Measurements from ENCODE around the gene TSHR.

Gene TSHR

GRCh38 chr14:81132468-81132867 lies 177.0 kb downstream of the TSHR start:
- no peak overlapping the region for H3K27ac Mint-ChIP-seq
- H3K4me1 Mint-ChIP-seq, result no peaks in the 10 kb centered on the region
- H3K27me3 Mint-ChIP-seq, result no peaks in the 10 kb centered on the region
- CTCF ChIA-PET, result no interaction called here
- H3K9me3 Mint-ChIP-seq, result no peaks in the 10 kb centered on the region
- DNase-seq, result no peak
- H3K4me3 Mint-ChIP-seq, result no peak overlapping the region
- no peaks in the 10 kb centered on the region for H3K36me3 Mint-ChIP-seq

DNA sequence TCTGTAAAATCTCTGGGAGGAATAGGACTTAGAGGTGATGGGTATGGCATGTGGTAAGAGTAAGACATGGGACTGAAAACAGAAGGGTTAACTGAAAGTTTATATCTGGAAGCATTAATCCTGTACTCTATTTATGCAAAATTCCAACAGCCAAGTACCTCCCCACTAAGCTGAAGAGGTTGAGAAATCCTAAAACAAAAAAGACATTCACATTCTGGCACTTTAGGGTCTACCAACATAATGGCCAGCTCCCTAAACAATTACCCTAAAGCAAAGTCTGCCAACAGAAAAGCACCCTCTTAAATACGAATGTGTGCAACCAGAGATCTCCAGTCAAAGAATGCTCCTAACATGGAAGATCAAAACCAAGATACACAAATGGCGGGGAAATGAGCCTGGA lies 178.0 kb downstream of the TSHR start:
- Mint-ChIP-seq H3K27me3 (no peaks in the 10 kb centered on the region), H3K36me3 (no peaks in the 10 kb centered on the region), H3K4me1 (no peaks in the 10 kb centered on the region), H3K4me3 (no peak overlapping the region), H3K9me3 (no peaks in the 10 kb centered on the region), H3K27ac (no peak overlapping the region)
- CTCF ChIA-PET, result no interaction called here
- no peak for DNase-seq

GRCh38 chr14:81137316-81137715 lies 181.9 kb downstream of the TSHR start:
- CTCF ChIA-PET, result no interaction called here
- Mint-ChIP-seq H3K27ac (no peak overlapping the region), H3K27me3 (no peaks in the 10 kb centered on the region), H3K36me3 (no peaks in the 10 kb centered on the region), H3K4me3 (no peak overlapping the region), H3K9me3 (no peaks in the 10 kb centered on the region), H3K4me1 (no peaks in the 10 kb centered on the region)
- no peak for DNase-seq

- no peaks in the 10 kb centered on the region for H3K9me3 Mint-ChIP-seq
- H3K4me3 Mint-ChIP-seq, result no peak overlapping the region
- H3K4me1 Mint-ChIP-seq, result no peaks in the 10 kb centered on the region
- CTCF ChIA-PET, result no interaction called here
- no peaks in the 10 kb centered on the region for H3K27me3 Mint-ChIP-seq
- H3K36me3 Mint-ChIP-seq, result no peaks in the 10 kb centered on the region
- no peak for DNase-seq
- H3K27ac Mint-ChIP-seq, result no peak overlapping the region
Observed at GRCh38 chr14:81138429-81138828, 183.0 kb downstream of the TSHR start.

DNA sequence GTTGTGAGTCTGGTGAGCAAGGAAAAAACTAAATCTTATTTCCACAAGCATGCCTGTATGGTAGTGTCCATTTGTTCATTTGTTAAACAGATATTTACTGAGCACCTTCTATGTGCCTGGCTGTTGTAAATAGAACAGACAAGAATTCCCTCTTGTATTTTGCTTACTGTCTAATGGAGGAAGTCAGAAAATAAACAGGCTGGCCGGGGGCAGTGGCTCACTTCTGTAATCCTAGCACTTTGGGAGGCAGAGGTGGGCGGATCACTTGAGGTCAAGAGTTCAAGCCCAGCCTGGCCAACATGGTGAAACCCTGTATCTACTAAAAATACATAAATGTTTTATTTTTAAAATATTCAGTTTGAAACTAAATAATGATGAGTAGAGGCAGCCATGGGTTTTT lies 186.0 kb downstream of the TSHR start:
- CTCF ChIA-PET, result no interaction called here
- Mint-ChIP-seq H3K4me1 (peaks cover under 1% of the 10 kb centered on the region), H3K36me3 (no peaks in the 10 kb centered on the region), H3K27ac (no peak overlapping the region), H3K27me3 (no peaks in the 10 kb centered on the region), H3K9me3 (no peaks in the 10 kb centered on the region), H3K4me3 (no peak overlapping the region)
- no peak for DNase-seq

GRCh38 chr14:81143793-81144192 lies 188.4 kb downstream of the TSHR start:
- H3K27ac Mint-ChIP-seq, result no peak overlapping the region
- H3K4me3 Mint-ChIP-seq, result no peak overlapping the region
- H3K27me3 Mint-ChIP-seq, result no peaks in the 10 kb centered on the region
- no peak for DNase-seq
- H3K9me3 Mint-ChIP-seq, result no peaks in the 10 kb centered on the region
- H3K36me3 Mint-ChIP-seq, result no peaks in the 10 kb centered on the region
- H3K4me1 Mint-ChIP-seq, result peaks cover 16% of the 10 kb centered on the region
- CTCF ChIA-PET, result no interaction called here

- no peak for DNase-seq
- CTCF ChIA-PET, result interaction anchor here (0.9 to 1.4 kb wide), 2 partner anchors 148 to 158 kb away, joined by 3 to 4 read pairs; no protein-coding TSS in a partner anchor
- Mint-ChIP-seq H3K4me1 (peaks cover 16% of the 10 kb centered on the region), H3K36me3 (no peaks in the 10 kb centered on the region), H3K9me3 (no peaks in the 10 kb centered on the region), H3K4me3 (no peak overlapping the region), H3K27ac (no peak overlapping the region), H3K27me3 (no peaks in the 10 kb centered on the region)
Observed at GRCh38 chr14:81144824-81145603, 189.6 kb downstream of the TSHR start.

- Mint-ChIP-seq H3K9me3 (no peaks in the 10 kb centered on the region), H3K27me3 (no peaks in the 10 kb centered on the region), H3K4me1 (peaks cover 16% of the 10 kb centered on the region), H3K27ac (no peak overlapping the region), H3K4me3 (no peak overlapping the region), H3K36me3 (no peaks in the 10 kb centered on the region)
- CTCF ChIA-PET, result interaction anchor here (0.6 to 1.5 kb wide), 3 partner anchors 16 to 26 kb away, joined by 3 to 5 read pairs (median 4); no protein-coding TSS in a partner anchor
- no peak for DNase-seq
Observed at GRCh38 chr14:81147140-81147897, 191.9 kb downstream of the TSHR start.

DNA sequence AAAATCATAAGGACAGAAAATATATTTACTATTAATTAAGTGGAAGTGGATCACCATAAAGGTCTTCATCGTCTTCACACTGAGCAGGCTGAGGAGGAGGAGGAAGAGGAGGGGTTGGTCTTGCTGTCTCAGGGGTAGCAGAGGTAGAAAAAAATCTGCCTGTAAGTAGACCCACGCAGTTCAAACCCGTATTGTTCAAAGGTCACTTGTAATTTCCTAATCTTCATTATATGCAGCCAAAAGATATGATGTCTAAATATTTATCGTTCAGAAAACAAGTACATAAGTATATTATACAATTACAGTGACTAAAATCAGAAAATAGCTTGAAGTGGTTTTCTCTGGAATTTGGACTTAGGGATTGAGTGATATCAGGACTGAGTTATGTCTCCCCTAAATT lies 193.2 kb downstream of the TSHR start:
- Mint-ChIP-seq H3K36me3 (no peaks in the 10 kb centered on the region), H3K4me3 (no peak overlapping the region), H3K27me3 (no peaks in the 10 kb centered on the region), H3K4me1 (peaks cover 16% of the 10 kb centered on the region), H3K27ac (no peak overlapping the region), H3K9me3 (no peaks in the 10 kb centered on the region)
- no peak for DNase-seq
- CTCF ChIA-PET, result no interaction called here

- Mint-ChIP-seq H3K36me3 (peaks cover under 1% of the 10 kb centered on the region), H3K27ac (no peak overlapping the region), H3K27me3 (no peaks in the 10 kb centered on the region), H3K9me3 (no peaks in the 10 kb centered on the region), H3K4me1 (no peaks in the 10 kb centered on the region), H3K4me3 (no peak overlapping the region)
- no peak for DNase-seq
- CTCF ChIA-PET, result no interaction called here
Observed at GRCh38 chr14:81153187-81153586, 197.8 kb downstream of the TSHR start.

DNA sequence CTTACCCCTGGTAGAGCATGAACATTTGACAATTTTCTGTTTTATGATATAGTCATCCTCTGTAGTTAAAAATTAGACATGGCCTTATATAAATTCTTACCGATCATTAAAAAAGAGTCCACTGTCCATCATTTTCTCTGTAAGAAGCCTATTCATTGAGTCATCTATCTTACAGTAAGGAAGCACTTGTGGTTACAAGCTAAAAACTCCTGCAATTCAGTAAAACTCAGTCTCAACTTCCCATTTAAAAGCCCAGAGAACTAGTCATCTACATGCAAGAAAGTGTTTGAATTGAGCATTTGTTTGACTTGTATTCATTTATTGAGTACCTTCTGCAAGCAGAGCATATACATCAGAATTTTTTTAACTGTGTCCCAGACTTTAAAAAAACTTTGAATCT lies 202.0 kb downstream of the TSHR start:
- no peak overlapping the region for H3K27ac Mint-ChIP-seq
- H3K9me3 Mint-ChIP-seq, result no peaks in the 10 kb centered on the region
- no peaks in the 10 kb centered on the region for H3K4me1 Mint-ChIP-seq
- H3K27me3 Mint-ChIP-seq, result no peaks in the 10 kb centered on the region
- H3K4me3 Mint-ChIP-seq, result no peak overlapping the region
- peaks cover 2% of the 10 kb centered on the region for H3K36me3 Mint-ChIP-seq
- CTCF ChIA-PET, result interaction anchor here (1.2 kb wide), 1 partner anchor 13 kb away, joined by 4 read pairs; no protein-coding TSS in a partner anchor
- DNase-seq, result no peak

DNA sequence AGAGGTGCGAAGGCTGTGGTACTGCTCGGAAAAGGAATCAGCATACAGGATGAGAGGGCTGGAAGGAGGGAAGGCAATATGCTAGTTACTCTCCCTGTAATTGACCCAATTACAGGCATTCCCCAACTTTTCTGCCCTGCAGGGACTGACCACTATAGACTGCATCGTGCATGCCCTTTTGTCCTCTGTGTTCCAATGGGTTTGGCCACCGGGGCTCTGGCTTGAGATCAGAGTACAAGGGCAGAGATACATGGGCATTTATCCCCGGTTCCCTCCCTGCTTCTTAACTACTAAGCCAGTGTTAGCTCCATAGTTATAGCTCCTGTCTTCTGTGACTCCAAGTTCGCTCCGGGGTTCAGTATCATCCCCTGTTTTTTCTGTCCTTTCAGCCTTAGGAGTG lies 205.7 kb downstream of the TSHR start:
- Mint-ChIP-seq H3K27ac (no peak overlapping the region), H3K4me1 (peaks cover 10% of the 10 kb centered on the region), H3K27me3 (no peaks in the 10 kb centered on the region), H3K4me3 (no peak overlapping the region), H3K36me3 (peaks cover 2% of the 10 kb centered on the region), H3K9me3 (no peaks in the 10 kb centered on the region)
- DNase-seq, result no peak
- CTCF ChIA-PET, result interaction anchor here (0.6 to 1.6 kb wide), 6 partner anchors 10 to 576 kb away, joined by 3 to 8 read pairs (median 4); partner anchors contain the start of gene TSHR

- no peaks in the 10 kb centered on the region for H3K27me3 Mint-ChIP-seq
- H3K9me3 Mint-ChIP-seq, result no peaks in the 10 kb centered on the region
- DNase-seq, result no peak
- H3K4me3 Mint-ChIP-seq, result no peak overlapping the region
- peaks cover 2% of the 10 kb centered on the region for H3K36me3 Mint-ChIP-seq
- H3K4me1 Mint-ChIP-seq, result peaks cover 10% of the 10 kb centered on the region
- CTCF ChIA-PET, result interaction anchor here (0.6 to 1.6 kb wide), 7 partner anchors 8 to 576 kb away, joined by 3 to 8 read pairs (median 4); partner anchors contain the start of gene TSHR
- no peak overlapping the region for H3K27ac Mint-ChIP-seq
Observed at GRCh38 chr14:81161749-81162148, 206.3 kb downstream of the TSHR start.

GRCh38 chr14:81162941-81163340 lies 207.5 kb downstream of the TSHR start:
- Mint-ChIP-seq H3K27me3 (no peaks in the 10 kb centered on the region), H3K36me3 (peaks cover 2% of the 10 kb centered on the region), H3K9me3 (no peaks in the 10 kb centered on the region), H3K4me3 (no peak overlapping the region), H3K4me1 (peaks cover 10% of the 10 kb centered on the region), H3K27ac (no peak overlapping the region)
- no peak for DNase-seq
- CTCF ChIA-PET, result interaction anchor here (1.2 to 3.6 kb wide), 9 partner anchors 10 to 207 kb away, joined by 4 to 32 read pairs (median 7); partner anchors contain the start of gene TSHR
